HEK293 (cell line): Measurements from ENCODE around the gene CPAMD8.

Experiments used
- CTCF ChIA-PET: fragments of 350-600 bp; formaldehyde crosslinking; extraction: SDS; loops from one replicate; lab custom pipeline; 2021; ENCODE audit warnings: antibody characterized with exemption; lab: Yijun Ruan, JAX
- POLR2A ChIA-PET: fragments of 300-600 bp; formaldehyde crosslinking; extraction: SDS; loops from one replicate; lab custom pipeline; 2020; ENCODE audit warnings: antibody characterized with exemption, inconsistent platforms; lab: Yijun Ruan, JAX
- H3K27ac ChIP-seq: fragments of 200-500 bp; sonication (Bioruptor generic); 2 replicates; pipeline ENCODE4 v1.5.1; 2014; ENCODE audit warnings: low read depth, low read length, control low read depth, inconsistent platforms; ENCODE audit errors: extremely low read depth
- H3K36me3 ChIP-seq, 2 experiments: fragments of 200-500 bp in 1 of 2; sonication (Bioruptor generic) in 1 of 2; 1 replicate in 1 of 2; 2 replicates in 1 of 2; pipeline ENCODE4 v1.5.1; 2014 to 2017; ENCODE audit warnings: inconsistent platforms in 2 of 2, low read length in 2 of 2; ENCODE audit not compliant: control insufficient read depth in 2 of 2, insufficient read depth in 1 of 2
- H3K4me1 ChIP-seq: fragments of 200-500 bp; sonication (Bioruptor generic); 2 replicates; pipeline ENCODE4 v1.5.1; 2014; ENCODE audit warnings: mild to moderate bottlenecking, low read length, inconsistent platforms; ENCODE audit not compliant: control insufficient read depth, insufficient read depth
- H3K4me3 ChIP-seq: 2 replicates; pipeline ENCODE4 v1.5.1; 2011; ENCODE audit warnings: low read depth, mild to moderate bottlenecking, control low read depth, low read length, moderate library complexity
- H3K9me3 ChIP-seq: fragments of 200-500 bp; sonication (Bioruptor generic); 2 replicates; pipeline ENCODE4 v1.5.1; 2014; ENCODE audit warnings: low read depth, low read length, inconsistent platforms; ENCODE audit not compliant: control insufficient read depth, insufficient read depth
- KLF1 ChIP-seq: fragments of 450-650 bp; formaldehyde crosslinking; IDR thresholded peaks from 2 replicates; pipeline ENCODE4 v1.5.1; 2016; ENCODE audit warnings: missing biosample characterization, missing genetic modification characterization
- REPIN1 ChIP-seq: fragments of 450-650 bp; formaldehyde crosslinking; IDR thresholded peaks from 2 replicates; pipeline ENCODE4 v1.5.1; 2017; ENCODE audit warnings: missing biosample characterization, missing genetic modification characterization, low read depth
- SP2 ChIP-seq: fragments of 450-650 bp; formaldehyde crosslinking; IDR thresholded peaks from 2 replicates; pipeline ENCODE4 v1.5.1; 2016; ENCODE audit warnings: missing biosample characterization, missing genetic modification characterization
- TCF7L2 ChIP-seq: IDR thresholded peaks from 2 replicates; pipeline ENCODE4 v1.6.1; 2011; ENCODE audit warnings: low read depth, mild to moderate bottlenecking, inconsistent platforms, low read length, moderate library complexity, borderline replicate concordance
- ZBTB11 ChIP-seq: fragments of 450-650 bp; formaldehyde crosslinking; conservative IDR thresholded peaks from 2 replicates; pipeline ENCODE4 v1.5.1; 2016; ENCODE audit warnings: low read depth, missing biosample characterization, missing genetic modification characterization
- ZBTB17 ChIP-seq: fragments of 450-650 bp; formaldehyde crosslinking; IDR thresholded peaks from 2 replicates; pipeline ENCODE4 v1.5.1; 2016; ENCODE audit warnings: missing biosample characterization, missing genetic modification characterization
- ZEB2 ChIP-seq: fragments of 450-650 bp; formaldehyde crosslinking; IDR thresholded peaks from 2 replicates; pipeline ENCODE4 v1.5.1; 2016; ENCODE audit warnings: missing biosample characterization, missing genetic modification characterization
- ZFP41 ChIP-seq: fragments of 450-650 bp; formaldehyde crosslinking; IDR thresholded peaks from 2 replicates; pipeline ENCODE4 v1.5.1; 2016; ENCODE audit warnings: missing biosample characterization, missing genetic modification characterization, borderline replicate concordance
- ZNF211 ChIP-seq: fragments of 450-650 bp; formaldehyde crosslinking; IDR thresholded peaks from 2 replicates; pipeline ENCODE4 v1.5.1; 2016; ENCODE audit warnings: low read depth, missing biosample characterization, missing genetic modification characterization
- ZNF248 ChIP-seq: fragments of 450-650 bp; formaldehyde crosslinking; IDR thresholded peaks from 2 replicates; pipeline ENCODE4 v1.5.1; 2017; ENCODE audit warnings: missing biosample characterization, missing genetic modification characterization
- ZNF280D ChIP-seq: fragments of 450-650 bp; formaldehyde crosslinking; IDR thresholded peaks from 2 replicates; pipeline ENCODE4 v1.5.1; 2016; ENCODE audit warnings: missing biosample characterization, missing genetic modification characterization
- ZNF423 ChIP-seq: fragments of 450-650 bp; formaldehyde crosslinking; IDR thresholded peaks from 2 replicates; pipeline ENCODE4 v1.5.1; 2016; ENCODE audit warnings: missing biosample characterization, missing genetic modification characterization
- ZNF549 ChIP-seq: fragments of 450-650 bp; IDR thresholded peaks from 2 replicates; pipeline ENCODE4 v1.5.1; 2018; ENCODE audit warnings: missing biosample characterization, missing genetic modification characterization, mild to moderate bottlenecking, inconsistent platforms, moderate library complexity
- ZNF571 ChIP-seq: fragments of 450-650 bp; formaldehyde crosslinking; IDR thresholded peaks from 2 replicates; pipeline ENCODE4 v1.5.0; 2017; ENCODE audit warnings: missing biosample characterization, missing genetic modification characterization
- ZNF660 ChIP-seq: fragments of 450-650 bp; IDR thresholded peaks from 2 replicates; pipeline ENCODE4 v1.5.1; 2018; ENCODE audit warnings: missing biosample characterization, mild to moderate bottlenecking, missing genetic modification characterization
- ZNF747 ChIP-seq: fragments of 450-650 bp; formaldehyde crosslinking; IDR thresholded peaks from 2 replicates; pipeline ENCODE4 v1.5.1; 2016; ENCODE audit warnings: missing biosample characterization, missing genetic modification characterization
- ZNF837 ChIP-seq: fragments of 450-650 bp; formaldehyde crosslinking; IDR thresholded peaks from 2 replicates; pipeline ENCODE4 v1.5.1; 2016; ENCODE audit warnings: missing biosample characterization, missing genetic modification characterization

The CPAMD8 gene

DNA sequence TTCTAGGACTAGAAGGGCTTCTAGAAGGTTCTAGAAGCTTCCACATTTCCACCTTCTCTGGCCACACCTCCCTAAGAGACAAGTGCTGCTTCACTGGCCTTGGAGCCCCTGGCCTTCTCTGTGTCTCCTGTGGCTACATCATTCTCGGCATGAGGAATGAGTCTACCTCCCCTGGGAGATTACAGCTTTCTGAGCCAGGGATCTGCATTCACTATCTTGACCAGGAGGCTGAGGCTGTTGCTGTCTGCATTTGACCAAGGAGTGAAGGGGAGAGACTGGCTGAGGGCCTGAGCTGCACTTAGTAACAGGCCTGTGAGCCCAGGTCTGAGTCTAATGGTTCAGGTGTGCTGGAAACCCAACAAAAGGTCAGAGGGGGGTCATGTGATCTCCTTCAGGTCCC, 5.3 kb downstream of the CPAMD8 start (continued):
- TF ChIP-seq ZNF280D (no peak), ZNF423 (tag by site-specific recombination) (no peak), ZNF747 (no peak), TCF7L2 (no peak), ZNF211 (no peak), ZNF571 (tag by site-specific recombination) (no peak)

- ChIA-PET POLR2A (no interaction called here), CTCF (interaction anchor here (0.6 kb wide), 2 partner anchors 147 to 322 kb away, joined by 3 read pairs; no protein-coding TSS in a partner anchor)
- Histone ChIP-seq H3K36me3 (no peaks in the 10 kb centered on the region), H3K9me3 (no peaks in the 10 kb centered on the region), H3K4me3 (no peak overlapping the region), H3K4me1 (no peaks in the 10 kb centered on the region), H3K27ac (no peak overlapping the region)
- no peak for TF ChIP-seq ZNF660 (tag by site-specific recombination)
- TF ChIP-seq ZNF549 (tag by site-specific recombination), result no peak
- no peak for TF ChIP-seq ZNF248 (tag by site-specific recombination)
- TF ChIP-seq ZEB2 (tag by site-specific recombination), result no peak
- TF ChIP-seq SP2 (tag by site-specific recombination), result no peak
- TF ChIP-seq KLF1 (tag by site-specific recombination), result no peak
- no peak for TF ChIP-seq ZFP41 (tag by site-specific recombination)
- no peak for TF ChIP-seq ZBTB11 (tag by site-specific recombination)
- no peak for TF ChIP-seq ZNF571 (tag by site-specific recombination)
- no peak for TF ChIP-seq REPIN1 (tag by site-specific recombination)
- TF ChIP-seq ZNF837 (tag by site-specific recombination), result no peak
These were observed 5.8 kb downstream of the CPAMD8 start for GRCh38 chr19:17020823-17021222.

GRCh38 chr19:17020385-17020784, 6.2 kb downstream of the CPAMD8 start:
- no peak for TF ChIP-seq ZBTB17 (tag by site-specific recombination)
- Histone ChIP-seq H3K36me3 (no peaks in the 10 kb centered on the region), H3K4me1 (no peaks in the 10 kb centered on the region), H3K27ac (no peak overlapping the region), H3K9me3 (no peaks in the 10 kb centered on the region), H3K4me3 (no peak overlapping the region)
- CTCF ChIA-PET, result interaction anchor here (0.6 kb wide), 2 partner anchors 147 to 322 kb away, joined by 3 read pairs; no protein-coding TSS in a partner anchor
- POLR2A ChIA-PET, result no interaction called here
